SK-N-SH (cell line): Measurements from ENCODE around the gene PXDN. TPM values are rescaled to one million over a fixed set of nuclear protein-coding genes. Genes with fewer than 3 reads are reported as not detected.

Experiments
- CTCF ChIA-PET: fragments of 300-600, 350-600 bp; formaldehyde crosslinking; extraction: SDS; loops from one replicate; lab custom pipeline; 2021; lab: Yijun Ruan, JAX
- POLR2A ChIA-PET: fragments of 350-600 bp; sonication (Branson Sonifier 250); formaldehyde crosslinking; extraction: SDS; loops from one replicate; lab custom pipeline; 2020; ENCODE audit warnings: antibody characterized with exemption, inconsistent platforms; lab: Yijun Ruan, JAX
- DNase-seq: peaks from one replicate; pipeline ENCODE4 v3.0.0; 2012
- H2AFZ ChIP-seq: fragments of 200-600 bp; sonication (generic); 2 replicates; pipeline ENCODE4 v1.8.1; 2016; ENCODE audit warnings: antibody characterized with exemption, mild to moderate bottlenecking, low read depth
- H3F3A ChIP-seq: fragments of 200-600 bp; sonication (generic); replicated peaks from 2 replicates; pipeline ENCODE3; 2016; ENCODE audit warnings: antibody characterized with exemption, mild to moderate bottlenecking; ENCODE audit not compliant: insufficient read depth
- H3K27ac ChIP-seq, 2 experiments: fragments of 200-500 bp in 1 of 2; fragments of 200-600 bp in 1 of 2; sonication (Bioruptor generic) in 1 of 2; sonication (generic), shearing (Covaris generic) in 1 of 2; 2 replicates each; pipeline versions ENCODE4 v1.5.1 to v1.6.1; 2014 to 2016; ENCODE audit warnings: low read depth in 2 of 2, inconsistent platforms in 1 of 2, low read length in 1 of 2, mild to moderate bottlenecking in 1 of 2, mixed read lengths in 1 of 2
- H3K27me3 ChIP-seq: fragments of 200-600 bp; sonication (generic), shearing (Covaris generic); 2 replicates; pipeline ENCODE4 v1.6.1; 2016; ENCODE audit warnings: mixed run types; ENCODE audit not compliant: insufficient read depth
- H3K36me3 ChIP-seq, 2 experiments: fragments of 200-500 bp in 1 of 2; fragments of 200-600 bp in 1 of 2; sonication (Bioruptor generic) in 1 of 2; sonication (generic) in 1 of 2; replicated peaks in 1 of 2; 2 replicates each; pipeline versions ENCODE3 to v1.5.1; 2014 to 2016; ENCODE audit warnings: low read length in 1 of 2, mild to moderate bottlenecking in 1 of 2; ENCODE audit not compliant: insufficient read depth in 2 of 2, control insufficient read depth in 1 of 2
- H3K4me1 ChIP-seq, 2 experiments: fragments of 200-500 bp in 1 of 2; fragments of 200-600 bp in 1 of 2; sonication (Bioruptor generic) in 1 of 2; sonication (generic), shearing (Covaris generic) in 1 of 2; 2 replicates each; pipeline versions ENCODE4 v1.5.1 to v1.6.1; 2014 to 2016; ENCODE audit warnings: low read depth in 1 of 2, low read length in 1 of 2, mixed run types in 1 of 2; ENCODE audit not compliant: insufficient read depth in 2 of 2, control insufficient read depth in 1 of 2
- H3K4me2 ChIP-seq: fragments of 200-600 bp; sonication (generic), shearing (Covaris generic); 2 replicates; pipeline ENCODE4 v1.6.1; 2017; ENCODE audit warnings: mixed run types
- H3K4me3 ChIP-seq, 2 experiments: fragments of 200-500 bp in 1 of 2; fragments of 200-600 bp in 1 of 2; sonication (Bioruptor generic) in 1 of 2; sonication (generic), shearing (Covaris generic) in 1 of 2; 2 replicates each; pipeline versions ENCODE4 v1.5.1 to v1.8.1; 2014 to 2016; ENCODE audit warnings: low read depth in 2 of 2, inconsistent platforms in 1 of 2, low read length in 1 of 2, mild to moderate bottlenecking in 1 of 2, mixed read lengths in 1 of 2, moderate library complexity in 1 of 2
- H3K79me2 ChIP-seq: fragments of 200-600 bp; sonication (generic); 2 replicates; pipeline ENCODE4 v1.8.1; 2017; ENCODE audit warnings: mild to moderate bottlenecking; ENCODE audit not compliant: insufficient read depth
- H3K9ac ChIP-seq: fragments of 200-600 bp; sonication (generic); 2 replicates; pipeline ENCODE4 v1.6.1; 2017; ENCODE audit warnings: mixed run types
- H3K9me2 ChIP-seq: fragments of 200-600 bp; sonication (generic); 2 replicates; pipeline ENCODE4 v1.6.1; 2017; ENCODE audit warnings: mixed run types
- H3K9me3 ChIP-seq: fragments of 200-600 bp; sonication (generic); 2 replicates; pipeline ENCODE4 v1.6.1; 2017; ENCODE audit warnings: mixed run types, mild to moderate bottlenecking, moderate library complexity
- H4K20me1 ChIP-seq: fragments of 200-600 bp; sonication (generic); 2 replicates; pipeline ENCODE4 v1.6.1; 2017; ENCODE audit warnings: mild to moderate bottlenecking, mixed run types; ENCODE audit not compliant: insufficient read depth
- CHD2 ChIP-seq: fragments of 150-350 bp; IDR thresholded peaks from 2 replicates; pipeline ENCODE4 v1.6.1; 2018; ENCODE audit warnings: low read length; ENCODE audit not compliant: partially characterized antibody
- ELF1 ChIP-seq: IDR thresholded peaks from 2 replicates; pipeline ENCODE4 v1.4.0; 2012
- EP300 ChIP-seq, 2 experiments: IDR thresholded peaks; 2 replicates each; pipeline versions ENCODE4 v1.4.0 to v1.6.1; 2012; ENCODE audit warnings: borderline replicate concordance in 1 of 2, low read depth in 1 of 2, low read length in 1 of 2
- EZH2phosphoT487 ChIP-seq: fragments of 200-600 bp; sonication (generic); IDR thresholded peaks from 2 replicates; pipeline ENCODE4 v1.6.1; 2017; ENCODE audit warnings: low read depth, mixed run types, mild to moderate bottlenecking, antibody characterized with exemption, moderate library complexity, borderline replicate concordance
- FOXM1 ChIP-seq: IDR thresholded peaks from 2 replicates; pipeline ENCODE4 v1.4.0; 2012; ENCODE audit warnings: low read depth, mild to moderate bottlenecking
- GABPA ChIP-seq: IDR thresholded peaks from 2 replicates; pipeline ENCODE4 v1.4.0; 2012; ENCODE audit warnings: low read depth, mild to moderate bottlenecking
- MEF2A ChIP-seq: IDR thresholded peaks from 2 replicates; pipeline ENCODE4 v1.4.0; 2012; ENCODE audit warnings: low read depth, borderline replicate concordance
- POLR2AphosphoS5 ChIP-seq: IDR thresholded peaks from 2 replicates; pipeline ENCODE4 v1.6.1; 2012; ENCODE audit warnings: low read depth, low read length
- RCOR1 ChIP-seq: fragments of 150-350 bp; IDR thresholded peaks from 2 replicates; pipeline ENCODE4 v1.6.1; 2017; ENCODE audit warnings: antibody characterized with exemption, low read length
- RFX5 ChIP-seq: IDR thresholded peaks from 2 replicates; pipeline ENCODE4 v1.6.1; 2012; ENCODE audit warnings: mild to moderate bottlenecking, improper control_type of control experiment, low read length
- RXRA ChIP-seq: IDR thresholded peaks from 2 replicates; pipeline ENCODE4 v1.4.0; 2012; ENCODE audit warnings: low read depth, mild to moderate bottlenecking, borderline replicate concordance
- SIN3A ChIP-seq: IDR thresholded peaks from 2 replicates; pipeline ENCODE4 v1.6.1; 2012; ENCODE audit warnings: low read depth, mild to moderate bottlenecking, low read length, moderate library complexity, borderline replicate concordance
- SMC3 ChIP-seq: IDR thresholded peaks from 2 replicates; pipeline ENCODE4 v1.6.1; 2012; ENCODE audit warnings: low read depth, low read length, improper control_type of control experiment
- TAF1 ChIP-seq: IDR thresholded peaks from 2 replicates; pipeline ENCODE4 v1.6.1; 2012; ENCODE audit warnings: low read depth, mild to moderate bottlenecking, low read length, moderate library complexity, borderline replicate concordance
- TCF12 ChIP-seq: IDR thresholded peaks from 2 replicates; pipeline ENCODE4 v1.4.0; 2012
- TEAD4 ChIP-seq: IDR thresholded peaks from 2 replicates; pipeline ENCODE4 v1.4.0; 2012; ENCODE audit warnings: mild to moderate bottlenecking, borderline replicate concordance; ENCODE audit not compliant: insufficient read depth
- USF1 ChIP-seq: IDR thresholded peaks from 2 replicates; pipeline ENCODE4 v1.4.0; 2012; ENCODE audit warnings: low read depth, borderline replicate concordance
- YY1 ChIP-seq: IDR thresholded peaks from 2 replicates; pipeline ENCODE4 v1.4.0; 2012; ENCODE audit warnings: low read depth, mild to moderate bottlenecking
- ZBTB33 ChIP-seq: IDR thresholded peaks from 2 replicates; pipeline ENCODE4 v1.4.0; 2012; ENCODE audit warnings: low read depth, borderline replicate concordance
- WGBS: methylation state at CpG from one replicate; pipeline ENCODE4 v1.1.6; 2017; ENCODE audit warnings: low lambda C conversion rate; 5-methylcytosine and 5-hydroxymethylcytosine counted together
- polyA plus RNA-seq, 3 experiments: library from polyadenylated mRNA; depleted of rRNA; stranded (reverse); fragments of >200 nt; gene quantifications; 2 replicates each; pipeline ENCODE4 v1.2.3, GENCODE V29; 2012
- TF ChIP-seq, protein P1 (sequence below): fragments of 200-600 bp; sonication (generic); IDR thresholded peaks from 2 replicates; pipeline ENCODE4 v1.6.1; 2017; ENCODE audit warnings: antibody characterized with exemption, mild to moderate bottlenecking, moderate library complexity

The PXDN gene
- polyA plus RNA-seq, 1 of the 3 experiments (the other 2 are of a cell fraction) = 146 TPM

DNA sequence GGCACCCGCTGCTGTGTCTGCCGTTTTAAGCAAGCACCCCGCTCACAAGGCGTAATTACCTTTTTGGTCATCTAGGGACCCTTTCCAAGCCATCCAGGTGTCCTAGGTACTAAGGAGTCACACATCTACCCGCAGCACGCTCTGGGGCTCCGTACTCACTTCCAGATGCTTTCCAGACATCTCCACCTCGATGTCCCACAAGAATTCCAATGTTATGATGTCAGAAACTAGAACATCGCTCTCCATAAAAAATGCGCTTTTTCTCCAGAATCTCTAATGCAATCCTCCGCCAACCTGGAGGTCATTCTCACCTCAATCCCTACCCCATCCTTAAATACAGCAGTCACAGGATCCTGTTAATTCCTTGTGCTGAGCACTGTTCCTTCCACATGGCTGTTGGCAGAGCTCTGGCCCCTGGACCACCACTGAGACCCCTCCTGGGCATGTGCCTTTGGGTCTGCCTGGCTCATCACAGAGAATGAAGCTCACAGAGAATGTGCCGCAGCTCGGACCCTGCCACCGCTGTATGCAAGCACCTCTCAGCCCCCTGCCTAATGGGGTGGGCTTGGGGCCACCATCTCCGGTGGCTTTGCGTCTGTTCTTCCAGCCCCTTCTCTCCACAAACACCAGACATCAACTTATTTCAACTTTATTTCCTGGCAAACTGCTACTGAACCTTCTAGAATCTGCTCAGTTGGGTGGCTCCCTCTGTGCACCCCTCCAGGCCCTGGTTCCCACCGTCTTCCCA, 4.6 kb upstream of the PXDN start:
- Histone ChIP-seq H4K20me1 (no peaks in the 10 kb centered on the region), H3F3A (peaks cover 9% of the 10 kb centered on the region), H3K27ac (no peak overlapping the region), H3K4me2 (no peak overlapping the region), H3K79me2 (peaks cover 15% of the 10 kb centered on the region), H3K9ac (no peak overlapping the region), H3K27me3 (no peaks in the 10 kb centered on the region), H3K36me3 (no peaks in the 10 kb centered on the region), H3K4me1 (peaks cover 4 to 23% of the 10 kb centered on the region in 2 experiments; a peak in 2 of 4 replicates), H3K4me3 (no peak overlapping the region), H3K9me3 (no peaks in the 10 kb centered on the region), H3K9me2 (no peaks in the 10 kb centered on the region), H2AFZ (no peak overlapping the region)
- TF ChIP-seq RCOR1 (no peak), MEF2A (no peak), POLR2AphosphoS5 (no peak), USF1 (no peak), GABPA (no peak), EZH2phosphoT487 (no peak), SMC3 (no peak), CHD2 (no peak), RFX5 (no peak), YY1 (no peak), FOXM1 (no peak), TCF12 (no peak), ELF1 (no peak), ZBTB33 (no peak), EP300 (IDR thresholded peaks at IDR 0.05; ENCODE audit: borderline replicate concordance in 1 of 2, low read depth in 1 of 2, low read length in 1 of 2) (no peak), TAF1 (no peak), TEAD4 (no peak), SIN3A (no peak), RXRA (no peak)
- TF ChIP-seq, protein P1, sequence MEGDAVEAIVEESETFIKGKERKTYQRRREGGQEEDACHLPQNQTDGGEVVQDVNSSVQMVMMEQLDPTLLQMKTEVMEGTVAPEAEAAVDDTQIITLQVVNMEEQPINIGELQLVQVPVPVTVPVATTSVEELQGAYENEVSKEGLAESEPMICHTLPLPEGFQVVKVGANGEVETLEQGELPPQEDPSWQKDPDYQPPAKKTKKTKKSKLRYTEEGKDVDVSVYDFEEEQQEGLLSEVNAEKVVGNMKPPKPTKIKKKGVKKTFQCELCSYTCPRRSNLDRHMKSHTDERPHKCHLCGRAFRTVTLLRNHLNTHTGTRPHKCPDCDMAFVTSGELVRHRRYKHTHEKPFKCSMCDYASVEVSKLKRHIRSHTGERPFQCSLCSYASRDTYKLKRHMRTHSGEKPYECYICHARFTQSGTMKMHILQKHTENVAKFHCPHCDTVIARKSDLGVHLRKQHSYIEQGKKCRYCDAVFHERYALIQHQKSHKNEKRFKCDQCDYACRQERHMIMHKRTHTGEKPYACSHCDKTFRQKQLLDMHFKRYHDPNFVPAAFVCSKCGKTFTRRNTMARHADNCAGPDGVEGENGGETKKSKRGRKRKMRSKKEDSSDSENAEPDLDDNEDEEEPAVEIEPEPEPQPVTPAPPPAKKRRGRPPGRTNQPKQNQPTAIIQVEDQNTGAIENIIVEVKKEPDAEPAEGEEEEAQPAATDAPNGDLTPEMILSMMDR = no peak
- WGBS = 79% methylated on average over 17 of the region's 17 CpGs
- DNase-seq = no peak
- ChIA-PET CTCF (interaction anchor here (0.7 to 4.4 kb wide), 10 partner anchors 12 to 198 kb away, joined by 3 to 73 read pairs (median 5); no protein-coding TSS in a partner anchor), POLR2A (interaction anchor here (1.4 kb wide), 1 partner anchor 17 kb away, joined by 4 read pairs; no protein-coding TSS in a partner anchor)
